H1 (cell line): Measurements from ENCODE around the gene SHISA8. TPM values are rescaled to one million over a fixed set of nuclear protein-coding genes. Genes with fewer than 3 reads are reported as not detected.
A peak's percentile ranks its signal among the peaks of the same experiment; 100 is the strongest.

Experiments
- CTCF ChIA-PET: fragments of 300-600 bp; sonication (Branson Sonifier 250); formaldehyde crosslinking; loops from one replicate; lab custom pipeline; 2021; ENCODE audit not compliant: partially characterized antibody; lab: Charles Lee
- POLR2A ChIA-PET: fragments of 300-600 bp; sonication (Branson Sonifier 250); formaldehyde crosslinking; loops from one replicate; lab custom pipeline; 2021; ENCODE audit warnings: inconsistent platforms; ENCODE audit not compliant: partially characterized antibody; lab: Charles Lee
- DNase-seq, 2 experiments: peaks; one replicate each; pipeline versions ENCODE4 v3.0.0 to v3.0.0-alpha.2; 2010 to 2022; ENCODE audit warnings: low spot score in 2 of 2, low read depth in 1 of 2, mixed read lengths in 1 of 2
- FAIRE-seq: peaks from 2 replicates; lab custom pipeline; 2011; peaks lifted over from hg19 to GRCh38; lab: Jason Lieb, UNC
- H2AFZ ChIP-seq: 2 replicates; pipeline ENCODE4 v1.8.1; 2012; ENCODE audit warnings: low read length, inconsistent platforms
- H2AK5ac ChIP-seq: 2 replicates; pipeline ENCODE4 v1.6.1; 2013; ENCODE audit warnings: low read depth, low read length
- H2BK120ac ChIP-seq: replicated peaks from 2 replicates; pipeline ENCODE3; 2013; ENCODE audit warnings: low read depth, low read length, inconsistent platforms
- H2BK12ac ChIP-seq: 2 replicates; pipeline ENCODE4 v1.6.1; 2013; ENCODE audit warnings: low read depth, low read length
- H2BK15ac ChIP-seq: 2 replicates; pipeline ENCODE4 v1.6.1; 2013; ENCODE audit warnings: low read length
- H2BK20ac ChIP-seq: 2 replicates; pipeline ENCODE4 v1.6.1; 2013; ENCODE audit warnings: low read length
- H2BK5ac ChIP-seq: 2 replicates; pipeline ENCODE4 v1.6.1; 2013; ENCODE audit warnings: low read depth, low read length
- H3K14ac ChIP-seq: 2 replicates; pipeline ENCODE4 v1.6.1; 2013; ENCODE audit warnings: inconsistent platforms; ENCODE audit not compliant: insufficient read length
- H3K18ac ChIP-seq: 2 replicates; pipeline ENCODE4 v1.6.1; 2013; ENCODE audit warnings: low read length; ENCODE audit errors: extremely low read depth
- H3K23ac ChIP-seq: 2 replicates; pipeline ENCODE4 v1.6.1; 2013; ENCODE audit warnings: inconsistent platforms; ENCODE audit not compliant: insufficient read length
- H3K23me2 ChIP-seq: 2 replicates; pipeline ENCODE4 v1.6.1; 2013; ENCODE audit warnings: low read depth, low read length
- H3K27ac ChIP-seq: 2 replicates; pipeline ENCODE4 v1.6.1; 2011; ENCODE audit warnings: low read depth, low read length, inconsistent platforms
- H3K27me3 ChIP-seq, 4 experiments: replicated peaks in 1 of 4; 1 replicate in 1 of 4; 2 replicates in 3 of 4; pipeline versions ENCODE4 v1.6.1 to v1.8.1; 2011 to 2013; ENCODE audit warnings: low read length in 3 of 4, mild to moderate bottlenecking in 3 of 4, inconsistent platforms in 2 of 4, mixed read lengths in 2 of 4, moderate library complexity in 1 of 4; ENCODE audit not compliant: control insufficient read depth in 3 of 4, insufficient read depth in 3 of 4; ENCODE audit errors: extremely low read depth in 1 of 4
- H3K36me3 ChIP-seq, 4 experiments: 2 replicates each; pipeline versions ENCODE4 v1.6.1 to v1.8.1; 2011 to 2013; ENCODE audit warnings: mild to moderate bottlenecking in 4 of 4, low read length in 3 of 4, moderate library complexity in 2 of 4, control low read depth in 1 of 4, inconsistent platforms in 1 of 4; ENCODE audit not compliant: insufficient read depth in 4 of 4, control insufficient read depth in 2 of 4
- H3K4ac ChIP-seq: replicated peaks from 2 replicates; pipeline ENCODE3; 2013; ENCODE audit warnings: low read length, low read depth, mixed read lengths, inconsistent platforms; ENCODE audit not compliant: insufficient read length
- H3K4me1 ChIP-seq, 4 experiments: replicated peaks in 1 of 4; 1 replicate in 1 of 4; 2 replicates in 3 of 4; pipeline versions ENCODE4 v1.6.1 to v1.8.1; 2011 to 2013; ENCODE audit warnings: low read length in 3 of 4, inconsistent platforms in 2 of 4, mixed read lengths in 1 of 4; ENCODE audit not compliant: insufficient read depth in 4 of 4, control insufficient read depth in 3 of 4
- H3K4me2 ChIP-seq, 2 experiments: 2 replicates each; pipeline versions ENCODE4 v1.6.1 to v1.8.1; 2011 to 2013; ENCODE audit warnings: low read depth in 2 of 2, low read length in 2 of 2, control low read depth in 1 of 2, inconsistent platforms in 1 of 2, mild to moderate bottlenecking in 1 of 2; ENCODE audit not compliant: insufficient read depth in 1 of 2
- H3K4me3 ChIP-seq, 4 experiments: fragments of 200-600, 300-600 bp in 1 of 4; sonication (generic), shearing (Covaris generic), sonication (Bioruptor Twin) in 1 of 4; 2 replicates each; pipeline versions ENCODE4 v1.5.1 to v1.8.1; 2011 to 2016; ENCODE audit warnings: low read length in 4 of 4, low read depth in 3 of 4, control low read depth in 2 of 4, inconsistent platforms in 2 of 4, mild to moderate bottlenecking in 2 of 4, mixed read lengths in 1 of 4, moderate library complexity in 1 of 4; ENCODE audit not compliant: insufficient read depth in 2 of 4; ENCODE audit errors: extremely low read depth in 1 of 4
- H3K56ac ChIP-seq: replicated peaks from 2 replicates; pipeline ENCODE3; 2013; ENCODE audit warnings: low read depth, mild to moderate bottlenecking, mixed read lengths, low read length, inconsistent platforms; ENCODE audit not compliant: insufficient read length
- H3K79me1 ChIP-seq: 2 replicates; pipeline ENCODE4 v1.6.1; 2013; ENCODE audit warnings: low read depth, low read length, control low read depth
- H3K79me2 ChIP-seq, 2 experiments: 2 replicates each; pipeline versions ENCODE4 v1.6.1 to v1.8.1; 2012 to 2013; ENCODE audit warnings: low read length in 2 of 2, mild to moderate bottlenecking in 2 of 2, inconsistent platforms in 1 of 2; ENCODE audit not compliant: insufficient read depth in 2 of 2, control insufficient read depth in 1 of 2
- H3K9ac ChIP-seq, 4 experiments: replicated peaks in 1 of 4; 1 replicate in 1 of 4; 2 replicates in 3 of 4; pipeline versions ENCODE4 v1.6.1 to v1.8.1; 2011 to 2013; ENCODE audit warnings: low read depth in 3 of 4, low read length in 3 of 4, control low read depth in 2 of 4, mild to moderate bottlenecking in 2 of 4, moderate library complexity in 2 of 4, inconsistent platforms in 1 of 4; ENCODE audit errors: extremely low read depth in 1 of 4
- H3K9me3 ChIP-seq, 2 experiments: 2 replicates each; pipeline versions ENCODE4 v1.6.1 to v1.8.1; 2012 to 2013; ENCODE audit warnings: mild to moderate bottlenecking in 2 of 2, moderate library complexity in 2 of 2, control low read depth in 1 of 2, inconsistent platforms in 1 of 2, low read depth in 1 of 2, low read length in 1 of 2, mixed read lengths in 1 of 2; ENCODE audit not compliant: insufficient read depth in 2 of 2
- H4K20me1 ChIP-seq, 2 experiments: replicated peaks in 1 of 2; 2 replicates each; pipeline versions ENCODE3 to v1.8.1; 2011 to 2013; ENCODE audit warnings: inconsistent platforms in 2 of 2, low read length in 2 of 2, mild to moderate bottlenecking in 1 of 2; ENCODE audit not compliant: insufficient read depth in 2 of 2, control insufficient read depth in 1 of 2
- H4K5ac ChIP-seq: 2 replicates; pipeline ENCODE4 v1.6.1; 2013; ENCODE audit warnings: low read length, low read depth, mixed read lengths, inconsistent platforms; ENCODE audit not compliant: insufficient read length
- H4K8ac ChIP-seq: 2 replicates; pipeline ENCODE4 v1.8.0; 2013; ENCODE audit warnings: mild to moderate bottlenecking, moderate library complexity, low read length, inconsistent platforms; ENCODE audit not compliant: insufficient read depth; ENCODE audit errors: extremely low read depth
- H4K91ac ChIP-seq: replicated peaks from 2 replicates; pipeline ENCODE3; 2013; ENCODE audit warnings: low read length, mixed read lengths, inconsistent platforms; ENCODE audit not compliant: insufficient read length
- BCL11A ChIP-seq, 2 experiments: IDR thresholded peaks; one replicate each; pipeline ENCODE4 v1.6.1; 2011; ENCODE audit warnings: low read depth in 2 of 2, low read length in 2 of 2, mild to moderate bottlenecking in 2 of 2
- EGR1 ChIP-seq: IDR thresholded peaks from 2 replicates; pipeline ENCODE4 v1.6.1; 2011; ENCODE audit warnings: low read depth, low read length, borderline replicate concordance
- EZH2 ChIP-seq: fragments of 200-600 bp; sonication (generic); IDR thresholded peaks from 2 replicates; pipeline ENCODE4 v1.7.1; 2012; ENCODE audit warnings: low read depth, mild to moderate bottlenecking, moderate library complexity, low read length, inconsistent platforms; ENCODE audit not compliant: severe bottlenecking
- GABPA ChIP-seq: IDR thresholded peaks from 2 replicates; pipeline ENCODE4 v1.6.1; 2011; ENCODE audit warnings: mild to moderate bottlenecking, low read length, moderate library complexity, borderline replicate concordance; ENCODE audit not compliant: insufficient read depth
- JUND ChIP-seq: IDR thresholded peaks from 2 replicates; pipeline ENCODE4 v1.6.1; 2011; ENCODE audit warnings: mild to moderate bottlenecking, improper control_type of control experiment, low read length
- RNF2 ChIP-seq: fragments of 200-900, 300-1000 bp; sonication (generic); IDR thresholded peaks from 2 replicates; pipeline ENCODE4 v1.7.1; 2016; ENCODE audit warnings: borderline replicate concordance, low read depth, mild to moderate bottlenecking, antibody characterized with exemption, low read length; ENCODE audit not compliant: poor library complexity, severe bottlenecking; ENCODE audit errors: missing control alignments
- SIRT6 ChIP-seq: IDR thresholded peaks from one replicate; pipeline ENCODE4 v1.7.1; 2012; ENCODE audit warnings: low read length, inconsistent platforms
- TAF7 ChIP-seq: optimal IDR thresholded peaks from 2 replicates; pipeline ENCODE3; 2011; ENCODE audit warnings: low read depth, mild to moderate bottlenecking, inconsistent platforms, low read length, moderate library complexity, borderline replicate concordance
- WGBS, 2 experiments: shearing (Covaris generic) in 1 of 2; methylation state at CpG; one replicate each; pipeline versions ENCODE4 v1.1.6 to v1.1.7; 2013 to 2015; ENCODE audit warnings: low lambda C conversion rate in 2 of 2, mixed read lengths in 2 of 2, inconsistent platforms in 1 of 2, low coverage in 1 of 2, missing lambda C conversion rate in 1 of 2; ENCODE audit not compliant: insufficient replicate concordance in 2 of 2, insufficient coverage in 1 of 2, insufficient read length in 1 of 2; ENCODE audit errors: extremely low coverage in 1 of 2, missing lambda C conversion rate in 1 of 2; 5-methylcytosine and 5-hydroxymethylcytosine counted together
- polyA plus RNA-seq, 7 experiments: library from polyadenylated mRNA; depleted of rRNA in 3 of 7; stranded (reverse) in 5 of 7; unstranded in 2 of 7; fragments of >200 nt in 5 of 7; fragments of 200-250 nt in 2 of 7; gene quantifications; 1 replicate in 5 of 7; 2 replicates in 1 of 7; 4 replicates in 1 of 7; pipeline versions ENCODE4 v1.2.1 to v1.2.3, GENCODE V29; 2011 to 2013; ENCODE audit warnings: missing spikeins in 2 of 7, mixed read lengths in 2 of 7
- total RNA-seq: library from RNA; stranded (reverse); fragmentation: NEBNext Ultra II Directional; extraction: Animal tissue kit (Norgen Biotek cat#: 25700); gene quantifications from 2 replicates; pipeline ENCODE4 v1.2.1, GENCODE V29; 2021

The SHISA8 gene
- total and polyA plus RNA-seq, 2 of the 8 experiments (the other 6 are each of a cell fraction or from before 2014, with no cell fraction given): 0.14 to 0.89 TPM

GRCh38 chr22:41912338-41913039 lies 2.4 kb downstream of the SHISA8 start:
- Histone ChIP-seq H3K4ac (no peak overlapping the region), H2BK12ac (peak overlapping the region; percentile 23; the same call in 1 of the 2 replicates), H4K20me1 (peaks cover 16 to 32% of the 10 kb centered on the region in 2 experiments), H3K23ac (no peak overlapping the region), H4K91ac (no peak overlapping the region), H3K36me3 (peaks cover 0 to 16% (median 1%) of the 10 kb centered on the region in 4 experiments; a peak in 1 of 8 replicates), H3K9me3 (no peaks in the 10 kb centered on the region; a peak in 1 of 4 replicates), H3K4me3 (no peak overlapping the region), H2BK15ac (no peak overlapping the region; the same call in 1 of the 2 replicates), H3K9ac (no peak overlapping the region), H2BK120ac (no peak overlapping the region), H2AFZ (no peak overlapping the region), H3K27me3 (peaks cover 74 to 92% (median 88%) of the 10 kb centered on the region in 4 experiments), H4K8ac (no peak overlapping the region), H4K5ac (no peak overlapping the region), H2BK5ac (no peak overlapping the region), H3K27ac (no peak overlapping the region), H2BK20ac (no peak overlapping the region), H3K4me2 (no peak overlapping the region; a peak in 1 of 4 replicates), H3K4me1 (peaks cover 0 to 32% (median 16%) of the 10 kb centered on the region in 4 experiments; a peak in 6 of 7 replicates), H3K79me2 (no peaks in the 10 kb centered on the region), H3K56ac (no peak overlapping the region), H3K14ac (no peak overlapping the region), H2AK5ac (0 out of 2 replicates have a peak overlapping the region, but pooled peaks have one; percentile 60), H3K18ac (no peak overlapping the region), H3K79me1 (no peaks in the 10 kb centered on the region), H3K23me2 (peaks cover 10% of the 10 kb centered on the region; the same call in 1 of the 2 replicates)
- CTCF ChIA-PET: interaction anchor here (0.9 to 1.5 kb wide), 7 partner anchors 10 to 215 kb away, joined by 3 to 5 read pairs (median 3); no protein-coding TSS in a partner anchor
- TF ChIP-seq TAF7: no peak
- peak; percentile 36 for TF ChIP-seq RNF2
- no peak for TF ChIP-seq BCL11A (IDR thresholded peaks at IDR 0.05; ENCODE audit: low read depth in 2 of 2, low read length in 2 of 2)
- no peak for TF ChIP-seq EGR1
- TF ChIP-seq EZH2: peak; percentile 49
- no peak for TF ChIP-seq GABPA
- TF ChIP-seq SIRT6: no peak
- no peak for TF ChIP-seq JUND
- DNase-seq: no peak
- no peak for FAIRE-seq
- POLR2A ChIA-PET: interaction anchor here (0.7 to 1.6 kb wide), 4 partner anchors 14 to 34 kb away, joined by 3 to 4 read pairs (median 4); partner anchors contain the start of genes CENPM and TNFRSF13C
- WGBS, 2 experiments: 78% methylated on average over 9 of the region's 9 CpGs; no CpG with 5 or more reads in 1 of the 2 experiments
